ENCODE data around the gene ESR1.

ESR1 gene

GRCh38 chr6:151806757-151807512, 547 bp upstream of the ESR1 start:
- Histone ChIP-seq H3K9ac (peak overlapping the region; percentile 95), H3K4me2 (peak overlapping the region; percentile 88), H3K4me3 (IDR thresholded peaks at IDR 0.05; ENCODE audit: insufficient read depth, low read depth, low read length) (no peak overlapping the region), H3K79me2 (ENCODE audit: insufficient read depth, low read depth) (peaks cover 46% of the 10 kb centered on the region), H4K20me1 (ENCODE audit: insufficient read depth) (no peaks in the 10 kb centered on the region), H3K27ac (peak overlapping the region; percentile 93), H3K4me1 (ENCODE audit: low read depth, poor library complexity, severe bottlenecking) (peaks cover 19% of the 10 kb centered on the region), H3K27me3 (ENCODE audit: insufficient read depth, low read depth) (no peaks in the 10 kb centered on the region), H3K36me3 (ENCODE audit: insufficient read depth) (no peaks in the 10 kb centered on the region; the same call in 1 of the 2 replicates), H2AFZ (ENCODE audit: low read depth) (0 out of 2 replicates have a peak overlapping the region, but pooled peaks have one; percentile 4)
- TF ChIP-seq, protein P1, sequence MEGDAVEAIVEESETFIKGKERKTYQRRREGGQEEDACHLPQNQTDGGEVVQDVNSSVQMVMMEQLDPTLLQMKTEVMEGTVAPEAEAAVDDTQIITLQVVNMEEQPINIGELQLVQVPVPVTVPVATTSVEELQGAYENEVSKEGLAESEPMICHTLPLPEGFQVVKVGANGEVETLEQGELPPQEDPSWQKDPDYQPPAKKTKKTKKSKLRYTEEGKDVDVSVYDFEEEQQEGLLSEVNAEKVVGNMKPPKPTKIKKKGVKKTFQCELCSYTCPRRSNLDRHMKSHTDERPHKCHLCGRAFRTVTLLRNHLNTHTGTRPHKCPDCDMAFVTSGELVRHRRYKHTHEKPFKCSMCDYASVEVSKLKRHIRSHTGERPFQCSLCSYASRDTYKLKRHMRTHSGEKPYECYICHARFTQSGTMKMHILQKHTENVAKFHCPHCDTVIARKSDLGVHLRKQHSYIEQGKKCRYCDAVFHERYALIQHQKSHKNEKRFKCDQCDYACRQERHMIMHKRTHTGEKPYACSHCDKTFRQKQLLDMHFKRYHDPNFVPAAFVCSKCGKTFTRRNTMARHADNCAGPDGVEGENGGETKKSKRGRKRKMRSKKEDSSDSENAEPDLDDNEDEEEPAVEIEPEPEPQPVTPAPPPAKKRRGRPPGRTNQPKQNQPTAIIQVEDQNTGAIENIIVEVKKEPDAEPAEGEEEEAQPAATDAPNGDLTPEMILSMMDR (conservative IDR thresholded peaks at IDR 0.05; ENCODE audit: low read depth, low read length), result 0 out of 2 replicates have a peak, but pooled peaks have one; percentile 6

- Histone ChIP-seq H3K4me1 (ENCODE audit: low read depth, poor library complexity, severe bottlenecking) (peaks cover 19% of the 10 kb centered on the region), H3K27ac (peak overlapping the region; percentile 93), H3K27me3 (ENCODE audit: insufficient read depth, low read depth) (no peaks in the 10 kb centered on the region), H3K4me2 (peak overlapping the region; percentile 55; the same call in 1 of the 2 replicates), H3K4me3 (IDR thresholded peaks at IDR 0.05; ENCODE audit: insufficient read depth, low read depth, low read length) (no peak overlapping the region), H4K20me1 (ENCODE audit: insufficient read depth) (no peaks in the 10 kb centered on the region), H3K79me2 (ENCODE audit: insufficient read depth, low read depth) (peaks cover 63% of the 10 kb centered on the region), H2AFZ (ENCODE audit: low read depth) (no peak overlapping the region), H3K9ac (peak overlapping the region; percentile 95), H3K36me3 (ENCODE audit: insufficient read depth) (no peaks in the 10 kb centered on the region; the same call in 1 of the 2 replicates)
- TF ChIP-seq, protein P1 (conservative IDR thresholded peaks at IDR 0.05; ENCODE audit: low read depth, low read length), result no peak
These were observed 1.1 kb downstream of the ESR1 start for GRCh38 chr6:151808371-151809241.

DNA sequence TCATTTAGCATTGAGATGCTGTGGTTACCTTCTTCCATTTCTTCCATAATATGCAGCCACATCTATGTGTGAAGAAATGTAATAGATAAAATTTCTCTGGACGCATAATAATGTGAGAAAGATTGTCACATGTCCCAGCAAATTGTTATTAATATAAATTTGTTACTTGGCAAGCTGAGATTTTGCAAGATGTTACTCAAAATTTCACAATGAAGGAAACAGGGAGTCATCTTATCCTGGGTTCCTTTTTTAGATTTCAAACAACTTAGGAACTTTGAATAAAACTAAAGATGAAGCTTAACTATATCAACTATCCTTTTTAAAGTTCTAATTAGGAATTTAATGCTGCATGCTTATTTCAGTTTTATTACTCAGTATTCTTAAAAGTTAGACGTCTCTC, 3.6 kb downstream of the ESR1 start:
- H3K9ac ChIP-seq, result peak overlapping the region; percentile 95
- TF ChIP-seq, protein P1 (conservative IDR thresholded peaks at IDR 0.05; ENCODE audit: low read depth, low read length), result no peak
- H3K27ac ChIP-seq, result peak overlapping the region; percentile 93
- no peaks in the 10 kb centered on the region for H3K27me3 ChIP-seq (ENCODE audit: insufficient read depth, low read depth)
- H4K20me1 ChIP-seq (ENCODE audit: insufficient read depth), result no peaks in the 10 kb centered on the region
- no peak overlapping the region for H3K4me3 ChIP-seq (IDR thresholded peaks at IDR 0.05; ENCODE audit: insufficient read depth, low read depth, low read length)
- H3K79me2 ChIP-seq (ENCODE audit: insufficient read depth, low read depth), result peaks cover 87% of the 10 kb centered on the region
- no peak overlapping the region for H2AFZ ChIP-seq (ENCODE audit: low read depth)
- peaks cover 26% of the 10 kb centered on the region for H3K4me1 ChIP-seq (ENCODE audit: low read depth, poor library complexity, severe bottlenecking)
- peak overlapping the region; percentile 55 for H3K4me2 ChIP-seq
- no peaks in the 10 kb centered on the region; the same call in 1 of the 2 replicates for H3K36me3 ChIP-seq (ENCODE audit: insufficient read depth)

DNA sequence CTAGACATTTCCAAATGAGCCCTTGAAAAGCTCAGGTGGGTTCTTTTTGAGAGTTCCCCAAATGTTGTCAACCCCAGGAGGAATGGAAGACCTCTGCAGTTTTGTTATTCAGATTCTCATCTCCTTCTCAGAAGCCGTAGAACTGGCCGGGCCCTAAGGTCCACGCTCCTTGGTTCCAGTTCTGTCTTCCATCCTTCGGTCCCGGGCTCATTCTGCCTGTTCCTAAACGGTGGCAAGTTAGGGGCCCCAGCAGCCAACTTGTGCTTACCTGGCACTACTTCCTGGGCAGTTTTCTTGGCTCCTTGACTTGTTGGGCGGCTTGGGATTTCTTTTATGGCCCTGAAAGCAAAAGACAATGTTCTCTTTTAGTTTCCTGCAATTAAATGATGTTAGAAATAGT, 6.4 kb downstream of the ESR1 start:
- Histone ChIP-seq H3K36me3 (ENCODE audit: insufficient read depth) (no peaks in the 10 kb centered on the region; the same call in 1 of the 2 replicates), H3K79me2 (ENCODE audit: insufficient read depth, low read depth) (peaks cover 91% of the 10 kb centered on the region), H2AFZ (ENCODE audit: low read depth) (no peak overlapping the region), H3K9ac (peak overlapping the region; percentile 95; the same call in 1 of the 2 replicates), H3K4me3 (IDR thresholded peaks at IDR 0.05; ENCODE audit: insufficient read depth, low read depth, low read length) (no peak overlapping the region), H3K27me3 (ENCODE audit: insufficient read depth, low read depth) (no peaks in the 10 kb centered on the region), H3K4me1 (ENCODE audit: low read depth, poor library complexity, severe bottlenecking) (peaks cover 25% of the 10 kb centered on the region), H4K20me1 (ENCODE audit: insufficient read depth) (no peaks in the 10 kb centered on the region), H3K27ac (peak overlapping the region; percentile 93), H3K4me2 (peak overlapping the region; percentile 55)
- TF ChIP-seq, protein P1 (conservative IDR thresholded peaks at IDR 0.05; ENCODE audit: low read depth, low read length), result no peak

Data from KMS-11 (cell line).